Measurements from ENCODE around the gene CLCN6.

The CLCN6 gene

GRCh38 chr1:11831945-11832725 lies 26.1 kb downstream of the CLCN6 start:
- DNase-seq, result peak; percentile 54

- DNase-seq, result no peak
Measured at GRCh38 chr1:11833497-11833896, 27.5 kb downstream of the CLCN6 start.

- no peak for DNase-seq
Measured at GRCh38 chr1:11833900-11834299, 27.9 kb downstream of the CLCN6 start.

- DNase-seq, result no peak
Measured at GRCh38 chr1:11835441-11836225, 29.6 kb downstream of the CLCN6 start.

GRCh38 chr1:11836955-11837766 lies 31.2 kb downstream of the CLCN6 start:
- DNase-seq, result no peak

- no peak for DNase-seq
Measured at GRCh38 chr1:11837767-11838348, 31.9 kb downstream of the CLCN6 start.

GRCh38 chr1:11838349-11839272 lies 32.6 kb downstream of the CLCN6 start:
- DNase-seq, result peak; percentile 62

GRCh38 chr1:11839727-11840705 lies 34.0 kb downstream of the CLCN6 start:
- DNase-seq, result no peak

GRCh38 chr1:11841245-11842153 lies 35.5 kb downstream of the CLCN6 start:
- no peak for DNase-seq

GRCh38 chr1:11842154-11843041 lies 36.4 kb downstream of the CLCN6 start:
- no peak for DNase-seq

GRCh38 chr1:11845641-11846335 lies 39.8 kb downstream of the CLCN6 start:
- DNase-seq, result no peak

- DNase-seq, result peak; percentile 99
Measured at GRCh38 chr1:11847667-11848372, 41.8 kb downstream of the CLCN6 start, which contains the start of gene NPPA. TSS of gene NPPA (minus strand) at chr1:11847783. CDS start at chr1:11847684, 99 bp downstream.

- peak; percentile 52 for DNase-seq
Measured at GRCh38 chr1:11848373-11848700, 42.3 kb downstream of the CLCN6 start.

GRCh38 chr1:11850156-11850555 lies 44.2 kb downstream of the CLCN6 start:
- no peak for DNase-seq

- no peak for DNase-seq
Measured at GRCh38 chr1:11851180-11851579, 45.2 kb downstream of the CLCN6 start.

GRCh38 chr1:11854519-11854918 lies 48.5 kb downstream of the CLCN6 start:
- no peak for DNase-seq

GRCh38 chr1:11855430-11855829 lies 49.4 kb downstream of the CLCN6 start:
- no peak for DNase-seq
